ENCODE data around the gene PTGIS. TPM values are rescaled to one million over a fixed set of nuclear protein-coding genes. Genes with fewer than 3 reads are reported as not detected.

PTGIS gene
- total RNA-seq, 2 experiments from 2014 or later: 1.5 to 1.6 TPM

GRCh38 chr20:49469060-49469459 is 98.9 kb downstream of the PTGIS start:
- ATAC-seq (no peak), DNase-seq (no peak)
- Mint-ChIP-seq H3K36me3 (ENCODE audit: low read depth) (no peaks in the 10 kb centered on the region), H3K4me3 (no peak overlapping the region), H3K27ac (no peak overlapping the region), H3K4me1 (ENCODE audit: low read depth) (no peaks in the 10 kb centered on the region), H3K27me3 (peaks cover 14% of the 10 kb centered on the region), H3K9me3 (no peaks in the 10 kb centered on the region)
- intact Hi-C loops (cut with micrococcal nuclease): no loop called here
- TF ChIP-seq, protein P1, sequence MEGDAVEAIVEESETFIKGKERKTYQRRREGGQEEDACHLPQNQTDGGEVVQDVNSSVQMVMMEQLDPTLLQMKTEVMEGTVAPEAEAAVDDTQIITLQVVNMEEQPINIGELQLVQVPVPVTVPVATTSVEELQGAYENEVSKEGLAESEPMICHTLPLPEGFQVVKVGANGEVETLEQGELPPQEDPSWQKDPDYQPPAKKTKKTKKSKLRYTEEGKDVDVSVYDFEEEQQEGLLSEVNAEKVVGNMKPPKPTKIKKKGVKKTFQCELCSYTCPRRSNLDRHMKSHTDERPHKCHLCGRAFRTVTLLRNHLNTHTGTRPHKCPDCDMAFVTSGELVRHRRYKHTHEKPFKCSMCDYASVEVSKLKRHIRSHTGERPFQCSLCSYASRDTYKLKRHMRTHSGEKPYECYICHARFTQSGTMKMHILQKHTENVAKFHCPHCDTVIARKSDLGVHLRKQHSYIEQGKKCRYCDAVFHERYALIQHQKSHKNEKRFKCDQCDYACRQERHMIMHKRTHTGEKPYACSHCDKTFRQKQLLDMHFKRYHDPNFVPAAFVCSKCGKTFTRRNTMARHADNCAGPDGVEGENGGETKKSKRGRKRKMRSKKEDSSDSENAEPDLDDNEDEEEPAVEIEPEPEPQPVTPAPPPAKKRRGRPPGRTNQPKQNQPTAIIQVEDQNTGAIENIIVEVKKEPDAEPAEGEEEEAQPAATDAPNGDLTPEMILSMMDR (IDR thresholded peaks at IDR 0.05): no peak
- POLR2A ChIA-PET: no interaction called here
- CTCF ChIA-PET: no interaction called here

- intact Hi-C loops (cut with micrococcal nuclease): no loop called here
- Mint-ChIP-seq H3K4me3 (no peak overlapping the region), H3K27ac (no peak overlapping the region), H3K27me3 (peaks cover 14% of the 10 kb centered on the region), H3K9me3 (no peaks in the 10 kb centered on the region), H3K4me1 (ENCODE audit: low read depth) (no peaks in the 10 kb centered on the region), H3K36me3 (ENCODE audit: low read depth) (no peaks in the 10 kb centered on the region)
- ATAC-seq: no peak
- ChIA-PET POLR2A (no interaction called here), CTCF (interaction anchor here (4.6 kb wide), 1 partner anchor 16 kb away, joined by 14 read pairs; no protein-coding TSS in a partner anchor)
- peak; percentile 8 for DNase-seq
- TF ChIP-seq, protein P1 (IDR thresholded peaks at IDR 0.05): no peak
These were observed 99.5 kb downstream of the PTGIS start for GRCh38 chr20:49468412-49468811.

- ChIA-PET CTCF (interaction anchor here (4.6 kb wide), 1 partner anchor 18 kb away, joined by 14 read pairs; no protein-coding TSS in a partner anchor), POLR2A (interaction anchor here (1.4 kb wide), 1 partner anchor 9 kb away, joined by 3 read pairs; no protein-coding TSS in a partner anchor)
- no peaks in the 10 kb centered on the region for H3K36me3 Mint-ChIP-seq (ENCODE audit: low read depth)
- no peak overlapping the region for H3K27ac Mint-ChIP-seq
- H3K4me1 Mint-ChIP-seq (ENCODE audit: low read depth): no peaks in the 10 kb centered on the region
- intact Hi-C loops (cut with micrococcal nuclease): no loop called here
- H3K9me3 Mint-ChIP-seq: no peaks in the 10 kb centered on the region
- no peak overlapping the region for H3K4me3 Mint-ChIP-seq
- no peak for ATAC-seq
- peaks cover 15% of the 10 kb centered on the region for H3K27me3 Mint-ChIP-seq
- DNase-seq: no peak
- TF ChIP-seq, protein P1 (IDR thresholded peaks at IDR 0.05): no peak
These were observed 101.6 kb downstream of the PTGIS start for GRCh38 chr20:49466114-49466912.

- DNase-seq (no peak), ATAC-seq (no peak)
- CTCF ChIA-PET: interaction anchor here (4.6 kb wide), 1 partner anchor 20 kb away, joined by 14 read pairs; no protein-coding TSS in a partner anchor
- intact Hi-C loops (cut with micrococcal nuclease): no loop called here
- H3K27ac Mint-ChIP-seq: no peak overlapping the region
- H3K36me3 Mint-ChIP-seq (ENCODE audit: low read depth): no peaks in the 10 kb centered on the region
- H3K27me3 Mint-ChIP-seq: peaks cover 5% of the 10 kb centered on the region
- H3K4me3 Mint-ChIP-seq: no peak overlapping the region
- POLR2A ChIA-PET: no interaction called here
- TF ChIP-seq, protein P1 (IDR thresholded peaks at IDR 0.05): no peak
- H3K9me3 Mint-ChIP-seq: no peaks in the 10 kb centered on the region
- H3K4me1 Mint-ChIP-seq (ENCODE audit: low read depth): no peaks in the 10 kb centered on the region
These were observed 103.4 kb downstream of the PTGIS start for GRCh38 chr20:49464556-49464955.

DNA sequence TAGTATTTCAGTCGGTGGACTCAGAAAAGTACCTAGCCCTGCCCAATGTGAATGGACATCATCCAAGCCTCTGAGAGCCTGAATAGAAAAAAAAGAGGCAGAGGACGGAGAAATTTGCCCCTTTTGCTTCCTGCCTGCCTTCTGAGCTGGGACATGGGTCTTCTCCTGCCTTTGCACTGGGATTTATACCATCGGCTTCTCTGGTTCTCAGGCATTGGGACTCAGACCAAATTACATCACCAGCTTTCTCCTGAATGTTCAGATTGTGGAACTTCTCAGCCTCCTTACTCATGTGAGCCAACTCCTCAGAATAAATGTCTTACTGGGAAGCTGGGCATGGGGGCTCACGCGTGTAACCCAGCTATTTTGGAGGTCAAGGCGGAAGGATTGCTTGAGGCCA is 105.3 kb downstream of the PTGIS start:
- intact Hi-C loops (cut with micrococcal nuclease): no loop called here
- peaks cover 7% of the 10 kb centered on the region for H3K27me3 Mint-ChIP-seq
- DNase-seq (no peak), ATAC-seq (no peak)
- no peak overlapping the region for H3K27ac Mint-ChIP-seq
- no peaks in the 10 kb centered on the region for H3K9me3 Mint-ChIP-seq
- no peak overlapping the region for H3K4me3 Mint-ChIP-seq
- H3K36me3 Mint-ChIP-seq (ENCODE audit: low read depth): no peaks in the 10 kb centered on the region
- ChIA-PET POLR2A (interaction anchor here (1.0 kb wide), 1 partner anchor 22 kb away, joined by 3 read pairs; no protein-coding TSS in a partner anchor), CTCF (interaction anchor here (1.6 kb wide), 1 partner anchor 22 kb away, joined by 5 read pairs; no protein-coding TSS in a partner anchor)
- H3K4me1 Mint-ChIP-seq (ENCODE audit: low read depth): no peaks in the 10 kb centered on the region
- TF ChIP-seq, protein P1 (IDR thresholded peaks at IDR 0.05): no peak

Measured in activated CD8-positive, alpha-beta T cell treated with anti-CD3 and anti-CD28 coated beads for 36 hours (primary cell).